ENCODE data around the gene CPM.
"Not testable (repeated sequence)": the region's sequence is repeated elsewhere in the genome, so short reads cannot be mapped to it uniquely, and the experiment has no call there.

Gene CPM

GRCh38 chr12:68855771-68856170 is 77.2 kb downstream of the CPM start:
- FAIRE-seq (no peak), DNase-seq (ENCODE audit: insufficient read length, low spot score) (no peak)

GRCh38 chr12:68855111-68855510 is 77.9 kb downstream of the CPM start:
- DNase-seq (ENCODE audit: insufficient read length, low spot score) (no peak), FAIRE-seq (no peak)

GRCh38 chr12:68854554-68854953 is 78.4 kb downstream of the CPM start:
- FAIRE-seq: no peak
- no peak for DNase-seq (ENCODE audit: insufficient read length, low spot score)

- no peak for DNase-seq (ENCODE audit: insufficient read length, low spot score)
These were observed 78.9 kb downstream of the CPM start for GRCh38 chr12:68854078-68854468.

GRCh38 chr12:68853396-68854077 is 79.4 kb downstream of the CPM start:
- FAIRE-seq (no peak), DNase-seq (ENCODE audit: insufficient read length, low spot score) (no peak)

More at GRCh38 chr12:68854078-68854468, 78.9 kb downstream of the CPM start:
- FAIRE-seq: no peak

GRCh38 chr12:68851592-68852306 is 81.2 kb downstream of the CPM start:
- DNase-seq (ENCODE audit: insufficient read length, low spot score): no peak
- FAIRE-seq: no peak

- DNase-seq (ENCODE audit: insufficient read length, low spot score): no peak
- FAIRE-seq: no peak
These were observed 82.6 kb downstream of the CPM start for GRCh38 chr12:68850390-68850789.

GRCh38 chr12:68846811-68847210 is 86.2 kb downstream of the CPM start:
- DNase-seq (ENCODE audit: insufficient read length, low spot score) (no peak), FAIRE-seq (no peak)

- FAIRE-seq (no peak), DNase-seq (ENCODE audit: insufficient read length, low spot score) (no peak)
These were observed 87.9 kb downstream of the CPM start for GRCh38 chr12:68844788-68845695.

GRCh38 chr12:68844318-68844745 is 88.6 kb downstream of the CPM start:
- FAIRE-seq: no peak
- no peak for DNase-seq (ENCODE audit: insufficient read length, low spot score)

GRCh38 chr12:68842784-68843567 is 90.0 kb downstream of the CPM start:
- FAIRE-seq: no peak

GRCh38 chr12:68842123-68842522 is 90.8 kb downstream of the CPM start:
- no peak for FAIRE-seq

More at GRCh38 chr12:68842784-68843567, 90.0 kb downstream of the CPM start:
- DNase-seq (ENCODE audit: insufficient read length, low spot score): no peak

GRCh38 chr12:68841717-68842116 is 91.3 kb downstream of the CPM start:
- FAIRE-seq (no peak), DNase-seq (ENCODE audit: insufficient read length, low spot score) (no peak)

More at GRCh38 chr12:68842123-68842522, 90.8 kb downstream of the CPM start:
- DNase-seq (ENCODE audit: insufficient read length, low spot score): no peak

- not testable (repeated sequence) for FAIRE-seq; DNase-seq (ENCODE audit: insufficient read length, low spot score)
These were observed 91.8 kb downstream of the CPM start for GRCh38 chr12:68841175-68841574.

- FAIRE-seq: no peak
- no peak for DNase-seq (ENCODE audit: insufficient read length, low spot score)
These were observed 93.5 kb downstream of the CPM start for GRCh38 chr12:68839183-68840147.

- DNase-seq (ENCODE audit: insufficient read length, low spot score): no peak
- no peak for FAIRE-seq
These were observed 94.7 kb downstream of the CPM start for GRCh38 chr12:68838046-68838886.

GRCh38 chr12:68837215-68837614 is 95.8 kb downstream of the CPM start:
- FAIRE-seq: no peak
- no peak for DNase-seq (ENCODE audit: insufficient read length, low spot score)

GRCh38 chr12:68835333-68835908 is 97.5 kb downstream of the CPM start:
- FAIRE-seq (no peak), DNase-seq (ENCODE audit: insufficient read length, low spot score) (no peak)

All from HTR-8/SVneo (cell line).